ENCODE measurements around the gene PRAMEF20.

DNA sequence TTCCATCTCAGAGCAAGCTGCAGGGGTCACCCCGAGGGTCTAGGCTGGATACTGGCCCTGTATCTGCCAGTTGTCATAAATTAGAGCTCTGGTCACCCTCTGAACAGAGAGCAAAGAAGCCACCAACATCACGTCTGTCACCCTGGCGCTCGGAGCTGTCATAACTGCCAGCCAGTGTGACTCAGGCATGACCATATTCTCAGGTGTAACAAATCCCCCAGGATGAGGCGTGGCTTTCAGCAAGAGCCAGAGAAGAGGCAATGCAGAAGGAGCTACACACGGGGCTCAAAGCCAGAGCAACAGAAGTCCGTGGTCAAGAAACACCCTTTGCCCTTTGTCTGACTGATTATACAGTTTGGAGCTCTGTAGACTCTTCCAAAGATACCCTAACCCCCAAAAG, 40.0 kb downstream of the PRAMEF20 start:
- TF ChIP-seq POLR2A (IDR thresholded peaks at IDR 0.05; ENCODE audit: low read depth, low read length) (no peak), POLR2AphosphoS5 (IDR thresholded peaks at IDR 0.05; ENCODE audit: low read depth, low read length) (no peak)

Data from GM12891 (cell line).